Measurements from ENCODE around the gene RYR3.

RYR3 gene

GRCh38 chr15:33729653-33730052 is 418.9 kb downstream of the RYR3 start:
- DNase-seq, result no peak

GRCh38 chr15:33730815-33731214 is 420.0 kb downstream of the RYR3 start:
- DNase-seq, result no peak

- no peak for DNase-seq
These were observed 424.4 kb downstream of the RYR3 start for GRCh38 chr15:33735143-33735542.

- peak; percentile 13 to 69 for DNase-seq
These were observed 425.0 kb downstream of the RYR3 start for GRCh38 chr15:33735637-33736247.

- DNase-seq, result peak; percentile 41 to 45
These were observed 427.2 kb downstream of the RYR3 start for GRCh38 chr15:33737687-33738601.

GRCh38 chr15:33738941-33739664 is 428.3 kb downstream of the RYR3 start:
- DNase-seq, result no peak

GRCh38 chr15:33742306-33742705 is 431.5 kb downstream of the RYR3 start:
- no peak for DNase-seq

GRCh38 chr15:33742800-33743199 is 432.0 kb downstream of the RYR3 start:
- DNase-seq, result no peak

GRCh38 chr15:33746203-33746602 is 435.4 kb downstream of the RYR3 start:
- no peak for DNase-seq

GRCh38 chr15:33753012-33753411 is 442.2 kb downstream of the RYR3 start:
- no peak for DNase-seq

- DNase-seq, result no peak
These were observed 443.5 kb downstream of the RYR3 start for GRCh38 chr15:33754242-33754641.

- DNase-seq, result no peak
These were observed 446.2 kb downstream of the RYR3 start for GRCh38 chr15:33756961-33757360.

GRCh38 chr15:33757516-33758232 is 446.9 kb downstream of the RYR3 start:
- no peak for DNase-seq

- DNase-seq, result no peak
These were observed 455.6 kb downstream of the RYR3 start for GRCh38 chr15:33766389-33766788.

GRCh38 chr15:33768670-33769190 is 458.0 kb downstream of the RYR3 start:
- no peak for DNase-seq

- no peak for DNase-seq
These were observed 463.2 kb downstream of the RYR3 start for GRCh38 chr15:33773969-33774368.

GRCh38 chr15:33778852-33779251 is 468.1 kb downstream of the RYR3 start:
- no peak for DNase-seq

GRCh38 chr15:33780011-33780768 is 469.4 kb downstream of the RYR3 start:
- no peak for DNase-seq

- no peak for DNase-seq
These were observed 472.2 kb downstream of the RYR3 start for GRCh38 chr15:33782966-33783365.

- DNase-seq, result no peak
These were observed 474.6 kb downstream of the RYR3 start for GRCh38 chr15:33785366-33785765.

- DNase-seq, result no peak
These were observed 478.3 kb downstream of the RYR3 start for GRCh38 chr15:33788906-33789540.
